H1 (cell line): ENCODE data around the gene ESR1. TPM values are rescaled to one million over a fixed set of nuclear protein-coding genes. Genes with fewer than 3 reads are reported as not detected.

Experiments
- JUN ChIP-seq: IDR thresholded peaks from 2 replicates; pipeline ENCODE4 v1.6.1; 2011; ENCODE audit warnings: low read depth, mild to moderate bottlenecking, improper control_type of control experiment, low read length
- JUND ChIP-seq: IDR thresholded peaks from 2 replicates; pipeline ENCODE4 v1.6.1; 2011; ENCODE audit warnings: mild to moderate bottlenecking, improper control_type of control experiment, low read length
- RFX5 ChIP-seq: IDR thresholded peaks from 2 replicates; pipeline ENCODE4 v1.6.1; 2011; ENCODE audit warnings: low read depth, low read length, improper control_type of control experiment, borderline replicate concordance
- RXRA ChIP-seq: IDR thresholded peaks from 2 replicates; pipeline ENCODE4 v1.6.1; 2011; ENCODE audit warnings: low read depth, mild to moderate bottlenecking, low read length, moderate library complexity; ENCODE audit not compliant: insufficient read depth
- SP4 ChIP-seq: IDR thresholded peaks from 2 replicates; pipeline ENCODE4 v1.6.1; 2012; ENCODE audit warnings: low read length, inconsistent platforms
- TBP ChIP-seq: IDR thresholded peaks from 2 replicates; pipeline ENCODE4 v1.6.1; 2011; ENCODE audit warnings: low read depth, low read length, improper control_type of control experiment
- polyA plus RNA-seq, 7 experiments: library from polyadenylated mRNA; depleted of rRNA in 3 of 7; stranded (reverse) in 5 of 7; unstranded in 2 of 7; fragments of >200 nt in 5 of 7; fragments of 200-250 nt in 2 of 7; gene quantifications; 1 replicate in 5 of 7; 2 replicates in 1 of 7; 4 replicates in 1 of 7; pipeline versions ENCODE4 v1.2.1 to v1.2.3, GENCODE V29; 2011 to 2013; ENCODE audit warnings: missing spikeins in 2 of 7, mixed read lengths in 2 of 7
- total RNA-seq: library from RNA; stranded (reverse); fragmentation: NEBNext Ultra II Directional; extraction: Animal tissue kit (Norgen Biotek cat#: 25700); gene quantifications from 2 replicates; pipeline ENCODE4 v1.2.1, GENCODE V29; 2021

Gene ESR1
- total and polyA plus RNA-seq, 2 of the 8 experiments (the other 6 are each of a cell fraction or from before 2014, with no cell fraction given): 0.03 to 0.17 TPM

DNA sequence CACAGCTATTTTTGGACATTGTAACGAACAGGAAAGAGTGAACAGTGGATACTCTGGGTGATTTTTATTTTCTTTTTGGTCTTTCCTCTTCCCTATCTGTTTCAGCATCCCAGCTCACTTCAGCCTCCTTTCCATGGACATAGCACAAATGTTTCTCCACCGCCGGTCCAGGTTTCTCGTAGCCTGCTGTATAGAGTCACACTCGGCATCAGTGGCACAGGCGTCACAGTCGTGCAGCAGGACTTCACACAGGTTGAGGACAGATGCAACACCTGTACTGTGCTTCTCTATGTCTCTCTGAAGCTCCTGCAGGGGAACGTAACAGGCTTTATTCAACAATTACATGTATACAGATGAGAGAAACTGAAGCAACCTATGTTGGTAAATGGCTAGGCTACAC, 348.3 kb downstream of the ESR1 start (continued):
- TF ChIP-seq RXRA: no peak
- TF ChIP-seq SP4: no peak
- TF ChIP-seq JUN: no peak
- no peak for TF ChIP-seq JUND
- TF ChIP-seq TBP: no peak
- TF ChIP-seq RFX5: no peak
